IMR-90 (cell line): Measurements from ENCODE around the gene DUSP28. TPM values are rescaled to one million over a fixed set of nuclear protein-coding genes. Genes with fewer than 3 reads are reported as not detected.

ENCODE experiments used
- ATAC-seq: fragments of 200-7000 bp; cut with Tn5 transposase; 2 replicates; pipeline ENCODE4 v1.9.1; 2020; ENCODE audit warnings: low read depth, mild to moderate bottlenecking, moderate library complexity
- BruUV-seq: library from RNA; stranded (reverse); fragments of 400-500 nt; replicated peaks from 2 replicates; lab custom pipeline; 2021; lab: Mats Ljungman, UMichigan
- CTCF ChIA-PET: fragments of 300-600 bp; formaldehyde crosslinking; extraction: SDS; loops from one replicate; lab custom pipeline; 2021; ENCODE audit warnings: antibody characterized with exemption; lab: Yijun Ruan, JAX
- POLR2A ChIA-PET: fragments of 300-600 bp; sonication (Branson Sonifier 250); formaldehyde crosslinking; loops from one replicate; lab custom pipeline; 2022; ENCODE audit warnings: antibody characterized with exemption; ENCODE audit not compliant: unreplicated experiment; lab: Charles Lee
- DNase-seq: peaks from one replicate; pipeline ENCODE4 v3.0.0; 2013
- H2AFZ ChIP-seq: replicated peaks from 2 replicates; pipeline ENCODE3; 2013; ENCODE audit warnings: low read length, mild to moderate bottlenecking; ENCODE audit not compliant: poor library complexity
- H2AK5ac ChIP-seq: 2 replicates; pipeline ENCODE4 v1.6.1; 2013; ENCODE audit warnings: low read depth, low read length, inconsistent platforms
- H2AK9ac ChIP-seq: replicated peaks from 2 replicates; pipeline ENCODE3; 2013; ENCODE audit warnings: mild to moderate bottlenecking, low read depth, low read length, moderate library complexity; ENCODE audit not compliant: poor library complexity
- H2BK120ac ChIP-seq: 2 replicates; pipeline ENCODE4 v1.6.1; 2013; ENCODE audit warnings: low read depth, low read length, inconsistent platforms
- H2BK15ac ChIP-seq: 3 replicates; pipeline ENCODE4 v1.6.1; 2013; ENCODE audit warnings: low read depth, low read length, inconsistent platforms
- H2BK20ac ChIP-seq: 2 replicates; pipeline ENCODE4 v1.6.1; 2013; ENCODE audit warnings: low read depth, mild to moderate bottlenecking, inconsistent platforms, low read length, moderate library complexity
- H2BK5ac ChIP-seq: 2 replicates; pipeline ENCODE4 v1.6.1; 2013; ENCODE audit warnings: mild to moderate bottlenecking, low read depth, low read length, inconsistent platforms; ENCODE audit not compliant: poor library complexity, severe bottlenecking
- H3K14ac ChIP-seq: replicated peaks from 2 replicates; pipeline ENCODE4 v1.6.1; 2013; ENCODE audit warnings: low read depth, low read length, inconsistent platforms
- H3K18ac ChIP-seq: 2 replicates; pipeline ENCODE4 v1.6.1; 2013; ENCODE audit warnings: low read depth, low read length, control low read depth
- H3K23ac ChIP-seq: 2 replicates; pipeline ENCODE4 v1.6.1; 2013; ENCODE audit warnings: low read depth, low read length, inconsistent platforms
- H3K27ac ChIP-seq: 2 replicates; pipeline ENCODE4 v1.5.1; 2013; ENCODE audit warnings: mild to moderate bottlenecking, control low read depth, low read length; ENCODE audit not compliant: insufficient read depth
- H3K27me3 ChIP-seq: 2 replicates; pipeline ENCODE4 v1.6.1; 2013; ENCODE audit warnings: low read length; ENCODE audit not compliant: control insufficient read depth, insufficient read depth
- H3K36me3 ChIP-seq: 2 replicates; pipeline ENCODE4 v1.6.1; 2013; ENCODE audit warnings: low read length, mixed read lengths; ENCODE audit not compliant: control insufficient read depth, insufficient read depth
- H3K4ac ChIP-seq: 2 replicates; pipeline ENCODE4 v1.6.1; 2013; ENCODE audit warnings: low read depth, low read length, inconsistent platforms
- H3K4me1 ChIP-seq: 2 replicates; pipeline ENCODE4 v1.6.1; 2013; ENCODE audit warnings: low read length, mixed read lengths; ENCODE audit not compliant: control insufficient read depth, insufficient read depth
- H3K4me2 ChIP-seq: 2 replicates; pipeline ENCODE4 v1.6.1; 2013; ENCODE audit warnings: low read depth, mild to moderate bottlenecking, control low read depth, low read length, moderate library complexity
- H3K4me3 ChIP-seq: 2 replicates; pipeline ENCODE4 v1.5.1; 2013; ENCODE audit warnings: low read depth, mild to moderate bottlenecking, control low read depth, low read length, moderate library complexity; ENCODE audit not compliant: insufficient read depth
- H3K56ac ChIP-seq: 2 replicates; pipeline ENCODE4 v1.6.1; 2013; ENCODE audit warnings: low read length, inconsistent platforms; ENCODE audit not compliant: insufficient read depth; ENCODE audit errors: extremely low read depth
- H3K79me1 ChIP-seq, 2 experiments: 2 replicates each; pipeline ENCODE4 v1.6.1; 2013; ENCODE audit warnings: low read length in 2 of 2, inconsistent platforms in 1 of 2, low read depth in 1 of 2
- H3K9ac ChIP-seq: 2 replicates; pipeline ENCODE4 v1.6.1; 2013; ENCODE audit warnings: low read depth, low read length, control low read depth
- H3K9me1 ChIP-seq: 2 replicates; pipeline ENCODE4 v1.6.1; 2013; ENCODE audit warnings: low read length, inconsistent platforms; ENCODE audit not compliant: insufficient read depth
- H3K9me3 ChIP-seq: 2 replicates; pipeline ENCODE4 v1.6.1; 2013; ENCODE audit warnings: low read length; ENCODE audit not compliant: control insufficient read depth, insufficient read depth
- H4K20me1 ChIP-seq: 2 replicates; pipeline ENCODE4 v1.6.1; 2013; ENCODE audit warnings: low read length, inconsistent platforms; ENCODE audit not compliant: insufficient read depth
- H4K5ac ChIP-seq: 2 replicates; pipeline ENCODE4 v1.6.1; 2013; ENCODE audit warnings: mild to moderate bottlenecking, low read depth, low read length, control low read depth
- H4K8ac ChIP-seq, 2 experiments: 2 replicates each; pipeline ENCODE4 v1.6.1; 2013; ENCODE audit warnings: low read depth in 2 of 2, low read length in 2 of 2, control low read depth in 1 of 2, inconsistent platforms in 1 of 2
- H4K91ac ChIP-seq: 2 replicates; pipeline ENCODE4 v1.6.1; 2013; ENCODE audit warnings: low read depth, low read length, inconsistent platforms; ENCODE audit not compliant: insufficient read depth
- CEBPB ChIP-seq: IDR thresholded peaks from 2 replicates; pipeline ENCODE4 v1.6.1; 2012; ENCODE audit warnings: low read depth, low read length, improper control_type of control experiment
- CHD1 ChIP-seq: IDR thresholded peaks from 2 replicates; pipeline ENCODE4 v1.6.1; 2012; ENCODE audit warnings: low read depth, low read length, improper control_type of control experiment
- MAFK ChIP-seq: IDR thresholded peaks from 2 replicates; pipeline ENCODE4 v1.6.1; 2012; ENCODE audit warnings: low read depth, low read length, improper control_type of control experiment
- MAZ ChIP-seq: IDR thresholded peaks from 2 replicates; pipeline ENCODE4 v1.6.1; 2012; ENCODE audit warnings: low read depth, mild to moderate bottlenecking, low read length, improper control_type of control experiment, moderate library complexity, borderline replicate concordance
- MXI1 ChIP-seq: IDR thresholded peaks from 2 replicates; pipeline ENCODE4 v1.6.1; 2012; ENCODE audit warnings: low read depth, mild to moderate bottlenecking, low read length, moderate library complexity, borderline replicate concordance
- POLR2A ChIP-seq: IDR thresholded peaks from 2 replicates; pipeline ENCODE4 v1.6.1; 2012; ENCODE audit warnings: mild to moderate bottlenecking, low read depth, low read length
- RAD21 ChIP-seq: IDR thresholded peaks from 2 replicates; pipeline ENCODE4 v1.6.1; 2012; ENCODE audit warnings: low read length, improper control_type of control experiment
- RCOR1 ChIP-seq: IDR thresholded peaks from 2 replicates; pipeline ENCODE4 v1.6.1; 2012; ENCODE audit warnings: mild to moderate bottlenecking, low read length, improper control_type of control experiment; ENCODE audit not compliant: insufficient replicate concordance
- RFX5 ChIP-seq: IDR thresholded peaks from 2 replicates; pipeline ENCODE4 v1.8.0; 2012; ENCODE audit warnings: low read depth, mild to moderate bottlenecking, low read length, moderate library complexity
- SMC3 ChIP-seq: fragments of 150-350 bp; IDR thresholded peaks from 2 replicates; pipeline ENCODE4 v1.6.1; 2016; ENCODE audit warnings: low read depth, mild to moderate bottlenecking, antibody characterized with exemption, low read length, moderate library complexity
- WGBS, 2 experiments: methylation state at CpG; one replicate each; pipeline versions ENCODE4 v1.1.5 to v1.1.7; 2013; ENCODE audit warnings: missing lambda C conversion rate in 2 of 2; ENCODE audit not compliant: insufficient read length in 1 of 2; ENCODE audit errors: extremely low coverage in 2 of 2; 5-methylcytosine and 5-hydroxymethylcytosine counted together
- dilution Hi-C: fragments of 300-500 bp; cut with HindIII; formaldehyde crosslinking; loops from one replicate; pipeline ENCODE4 v1.14.3; 2018; ENCODE audit warnings: low sequenced_read_pairs; ENCODE audit not compliant: unreplicated experiment
- in situ Hi-C: fragments of 300-500 bp; cut with MboI; formaldehyde crosslinking; loops from 3 replicates; pipeline ENCODE4 v1.14.3; 2019; ENCODE audit warnings: low sequenced_read_pairs, inconsistent platforms, mixed read lengths
- intact Hi-C: fragments of 100-400 bp; cut with micrococcal nuclease; formaldehyde crosslinking; loops from 2 replicates; pipeline ENCODE4 v1.10.0; 2022
- polyA plus RNA-seq, 3 experiments: library from polyadenylated mRNA; depleted of rRNA; stranded (reverse); fragments of >200 nt; gene quantifications; 2 replicates each; pipeline ENCODE4 v1.2.3, GENCODE V29; 2012; ENCODE audit warnings: low replicate concordance in 1 of 3
- total RNA-seq: library from RNA; depleted of rRNA; stranded (reverse); fragments of >200 nt; gene quantifications from 2 replicates; pipeline ENCODE4 v1.2.3, GENCODE V29; 2012
- TF ChIP-seq, protein P1 (sequence below): conservative IDR thresholded peaks from 2 replicates; pipeline ENCODE4 v1.5.1; 2012; ENCODE audit warnings: mild to moderate bottlenecking, low read depth, low read length, improper control_type of control experiment

The DUSP28 gene
- total and polyA plus RNA-seq, 2 of the 4 experiments (the other 2 are of a cell fraction), result 1.1 to 3.3 TPM

GRCh38 chr2:240520130-240520973 lies 39.8 kb upstream of the DUSP28 start:
- TF ChIP-seq RFX5 (no peak), RAD21 (no peak), MAFK (no peak), POLR2A (no peak), RCOR1 (no peak), MAZ (no peak), CHD1 (no peak), MXI1 (no peak), CEBPB (no peak), SMC3 (no peak)
- TF ChIP-seq, protein P1, sequence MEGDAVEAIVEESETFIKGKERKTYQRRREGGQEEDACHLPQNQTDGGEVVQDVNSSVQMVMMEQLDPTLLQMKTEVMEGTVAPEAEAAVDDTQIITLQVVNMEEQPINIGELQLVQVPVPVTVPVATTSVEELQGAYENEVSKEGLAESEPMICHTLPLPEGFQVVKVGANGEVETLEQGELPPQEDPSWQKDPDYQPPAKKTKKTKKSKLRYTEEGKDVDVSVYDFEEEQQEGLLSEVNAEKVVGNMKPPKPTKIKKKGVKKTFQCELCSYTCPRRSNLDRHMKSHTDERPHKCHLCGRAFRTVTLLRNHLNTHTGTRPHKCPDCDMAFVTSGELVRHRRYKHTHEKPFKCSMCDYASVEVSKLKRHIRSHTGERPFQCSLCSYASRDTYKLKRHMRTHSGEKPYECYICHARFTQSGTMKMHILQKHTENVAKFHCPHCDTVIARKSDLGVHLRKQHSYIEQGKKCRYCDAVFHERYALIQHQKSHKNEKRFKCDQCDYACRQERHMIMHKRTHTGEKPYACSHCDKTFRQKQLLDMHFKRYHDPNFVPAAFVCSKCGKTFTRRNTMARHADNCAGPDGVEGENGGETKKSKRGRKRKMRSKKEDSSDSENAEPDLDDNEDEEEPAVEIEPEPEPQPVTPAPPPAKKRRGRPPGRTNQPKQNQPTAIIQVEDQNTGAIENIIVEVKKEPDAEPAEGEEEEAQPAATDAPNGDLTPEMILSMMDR, result no peak
- Histone ChIP-seq H3K18ac (no peak overlapping the region), H3K4me2 (peak overlapping the region; percentile 32; the same call in 1 of the 2 replicates), H4K91ac (no peak overlapping the region), H3K79me1 (no peaks in the 10 kb centered on the region), H4K20me1 (no peaks in the 10 kb centered on the region), H4K5ac (no peak overlapping the region), H3K4me1 (no peaks in the 10 kb centered on the region), H3K23ac (no peak overlapping the region), H3K4ac (no peak overlapping the region), H3K9me3 (peaks cover 10% of the 10 kb centered on the region), H2AK9ac (no peak overlapping the region), H3K14ac (no peak overlapping the region), H4K8ac (no peak overlapping the region), H2BK15ac (no peak overlapping the region), H3K9ac (no peak overlapping the region), H3K27ac (no peak overlapping the region), H2BK5ac (no peak overlapping the region), H2AK5ac (no peak overlapping the region; the same call in 1 of the 2 replicates), H3K4me3 (no peak overlapping the region), H3K9me1 (no peaks in the 10 kb centered on the region; the same call in 1 of the 2 replicates), H2BK20ac (no peak overlapping the region), H2BK120ac (no peak overlapping the region), H2AFZ (peak overlapping the region; percentile 56), H3K56ac (no peak overlapping the region), H3K36me3 (peaks cover 10% of the 10 kb centered on the region; the same call in 1 of the 2 replicates), H3K27me3 (no peaks in the 10 kb centered on the region)
- ChIA-PET CTCF (no interaction called here), POLR2A (no interaction called here)
- intact Hi-C loops (no loop called here), dilution Hi-C loops (no loop called here), in situ Hi-C loops (no loop called here)
- WGBS, 2 experiments, result 31% methylated on average over 18 of the region's 52 CpGs; no CpG with 5 or more reads in 1 of the 2 experiments
- BruUV-seq, result no TSS peak
- no peak for DNase-seq
- peak; percentile 52 for ATAC-seq
